GM23248 (cell line): ENCODE measurements around the gene WDR64.
"Not testable (repeated sequence)": the region's sequence is repeated elsewhere in the genome, so short reads cannot be mapped to it uniquely, and the experiment has no call there.

ENCODE experiments used
- EZH2 ChIP-seq: fragments of 200-600 bp; sonication (generic); IDR thresholded peaks from 2 replicates; pipeline ENCODE4 v1.6.1; 2018; ENCODE audit warnings: antibody characterized with exemption, mild to moderate bottlenecking; ENCODE audit not compliant: insufficient read depth, poor library complexity, severe bottlenecking
- EZH2phosphoT487 ChIP-seq: fragments of 200-600 bp; sonication (generic); IDR thresholded peaks from 2 replicates; pipeline ENCODE4 v1.6.1; 2018; ENCODE audit warnings: antibody characterized with exemption, moderate library complexity, mild to moderate bottlenecking, low read depth; ENCODE audit not compliant: insufficient read depth

- not testable (repeated sequence) for TF ChIP-seq EZH2, EZH2phosphoT487
Observed at GRCh38 chr1:241659016-241659415, 6.9 kb downstream of the WDR64 start.
